DMS79 treated with DMSO at 0.1 percent for 48 hours (cell line): ENCODE results near the gene ECHDC3.
A peak's percentile ranks its signal among the peaks of the same experiment; 100 is the strongest.

Experiments
- DNase-seq: peaks from one replicate; lab custom pipeline; 2025; lab: John Stamatoyannopoulos, UW

ECHDC3 gene

GRCh38 chr10:11754173-11754572 is 12.0 kb downstream of the ECHDC3 start:
- no peak for DNase-seq

GRCh38 chr10:11754620-11755019 is 12.4 kb downstream of the ECHDC3 start:
- DNase-seq = no peak

DNA sequence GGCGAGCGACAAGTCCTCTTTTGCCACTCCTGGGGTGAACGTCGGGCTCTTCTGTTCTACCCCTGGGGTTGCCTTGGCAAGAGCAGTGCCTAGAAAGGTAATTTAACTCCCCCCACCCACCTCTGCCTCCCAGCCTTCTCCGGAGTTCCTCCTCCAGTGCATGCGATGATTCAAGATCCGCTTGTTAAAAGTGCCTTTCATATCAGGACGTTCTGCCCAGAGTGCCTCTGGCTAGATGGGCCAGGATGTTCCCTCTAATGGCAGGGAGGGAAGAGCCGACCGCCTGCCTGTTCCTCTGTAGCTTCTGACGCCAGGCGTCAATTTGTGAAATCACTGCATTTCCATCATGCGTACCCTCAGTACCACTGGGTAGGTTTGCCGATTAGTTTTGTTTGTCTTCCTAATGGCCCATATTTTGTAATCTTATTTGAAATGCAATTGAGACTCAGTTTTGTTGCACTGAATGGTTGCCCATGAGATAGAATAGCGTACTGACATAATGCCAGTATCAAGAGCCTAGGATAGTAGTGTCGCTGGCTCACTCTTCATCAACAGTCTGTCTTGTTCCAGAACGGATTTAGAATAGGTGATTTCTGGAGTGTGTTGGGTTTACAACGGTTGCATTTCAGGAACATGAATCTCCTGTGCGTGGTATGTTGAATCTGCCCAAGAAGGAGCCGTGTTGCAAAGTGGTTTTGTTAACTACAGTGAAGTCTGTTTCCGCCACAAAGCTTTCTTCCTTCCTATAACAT is 13.5 kb downstream of the ECHDC3 start:
- DNase-seq = no peak

DNA sequence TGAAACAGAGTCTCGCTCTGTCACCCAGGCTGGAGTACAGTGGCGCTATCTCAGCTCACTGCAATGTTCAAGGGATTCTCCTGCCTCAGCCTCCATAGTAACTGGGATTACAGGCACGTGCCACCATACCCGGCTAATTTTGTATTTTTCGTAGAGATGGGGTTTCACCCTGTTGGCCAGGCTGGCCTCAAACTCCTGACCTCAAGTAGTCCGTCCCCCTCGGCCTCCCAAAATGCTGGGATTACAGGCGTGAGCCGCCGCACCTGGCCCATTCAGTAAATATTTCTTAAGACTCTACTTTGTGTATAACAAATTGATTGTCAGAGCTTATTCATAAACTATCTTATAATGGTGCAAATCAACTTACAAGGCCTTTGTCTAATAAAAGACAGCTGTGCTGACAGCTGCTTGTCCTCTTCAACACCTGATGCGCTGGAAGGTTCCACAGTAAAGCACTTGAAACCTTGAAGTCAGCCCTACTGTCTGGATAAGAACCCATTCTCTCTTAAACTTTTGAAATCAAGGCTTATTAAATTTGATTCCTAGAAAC is 14.7 kb downstream of the ECHDC3 start:
- no peak for DNase-seq

- DNase-seq = peak; percentile 61
Observed at GRCh38 chr10:11757454-11757820, 15.3 kb downstream of the ECHDC3 start.

- peak; percentile 42 for DNase-seq
Observed at GRCh38 chr10:11757821-11758463, 15.8 kb downstream of the ECHDC3 start.

DNA sequence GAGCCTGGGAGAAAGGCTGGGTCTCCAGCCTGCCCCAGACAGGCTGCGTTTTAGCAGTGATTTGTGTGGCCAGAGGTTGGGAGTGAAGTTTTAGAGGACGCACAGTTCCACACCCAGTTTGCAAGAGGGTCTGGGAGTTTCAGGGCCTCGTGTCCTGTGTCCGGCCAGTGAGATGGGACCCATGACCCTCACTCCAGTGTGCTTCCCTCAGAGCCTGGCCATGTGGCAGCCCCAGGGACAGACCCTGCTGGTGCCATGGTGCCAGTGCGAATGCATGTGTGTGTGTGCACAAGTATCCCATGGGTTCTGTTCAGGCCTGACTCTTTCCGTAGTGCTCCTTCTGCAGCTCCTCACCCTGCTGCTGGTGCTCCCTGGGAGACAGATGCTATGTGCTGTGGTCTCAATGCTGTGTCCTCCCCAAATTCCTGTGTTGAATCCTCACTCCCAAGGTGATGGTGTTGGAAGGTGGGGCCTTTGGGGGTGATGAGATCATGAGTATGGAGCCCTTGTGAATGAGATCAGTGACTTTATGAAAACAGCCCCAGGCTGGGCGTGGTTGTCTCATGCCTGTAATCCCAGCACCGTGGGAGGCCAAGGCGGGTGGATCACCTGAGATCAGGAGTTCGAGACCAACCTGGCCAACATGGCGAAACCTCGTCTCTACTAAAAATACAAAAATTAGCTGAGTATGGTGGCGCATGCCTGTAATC is 16.5 kb downstream of the ECHDC3 start:
- no peak for DNase-seq

GRCh38 chr10:11759347-11759746 is 17.2 kb downstream of the ECHDC3 start:
- DNase-seq = no peak

DNA sequence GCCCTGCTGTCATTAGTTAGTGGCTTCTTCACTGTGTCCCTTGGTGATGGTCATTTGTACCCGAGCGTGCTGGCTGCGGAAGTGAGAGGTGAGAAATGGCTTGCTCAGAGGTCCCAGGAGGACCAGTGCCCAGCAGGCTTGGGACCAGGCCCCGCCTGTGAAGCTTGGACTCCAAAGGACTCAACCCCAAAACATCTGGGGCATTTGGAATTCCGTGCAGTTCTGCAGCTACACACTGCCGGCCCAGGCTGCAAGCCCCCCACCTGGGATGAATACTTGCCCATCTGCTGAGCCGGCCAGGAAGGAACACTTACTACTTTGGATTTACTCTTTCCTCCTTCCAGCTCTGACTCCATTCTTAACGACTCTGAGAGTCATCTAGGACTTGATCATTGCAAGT is 18.0 kb downstream of the ECHDC3 start:
- no peak for DNase-seq

- DNase-seq = no peak
Observed at GRCh38 chr10:11760861-11761260, 18.7 kb downstream of the ECHDC3 start.

GRCh38 chr10:11761431-11761830 is 19.2 kb downstream of the ECHDC3 start:
- no peak for DNase-seq

DNA sequence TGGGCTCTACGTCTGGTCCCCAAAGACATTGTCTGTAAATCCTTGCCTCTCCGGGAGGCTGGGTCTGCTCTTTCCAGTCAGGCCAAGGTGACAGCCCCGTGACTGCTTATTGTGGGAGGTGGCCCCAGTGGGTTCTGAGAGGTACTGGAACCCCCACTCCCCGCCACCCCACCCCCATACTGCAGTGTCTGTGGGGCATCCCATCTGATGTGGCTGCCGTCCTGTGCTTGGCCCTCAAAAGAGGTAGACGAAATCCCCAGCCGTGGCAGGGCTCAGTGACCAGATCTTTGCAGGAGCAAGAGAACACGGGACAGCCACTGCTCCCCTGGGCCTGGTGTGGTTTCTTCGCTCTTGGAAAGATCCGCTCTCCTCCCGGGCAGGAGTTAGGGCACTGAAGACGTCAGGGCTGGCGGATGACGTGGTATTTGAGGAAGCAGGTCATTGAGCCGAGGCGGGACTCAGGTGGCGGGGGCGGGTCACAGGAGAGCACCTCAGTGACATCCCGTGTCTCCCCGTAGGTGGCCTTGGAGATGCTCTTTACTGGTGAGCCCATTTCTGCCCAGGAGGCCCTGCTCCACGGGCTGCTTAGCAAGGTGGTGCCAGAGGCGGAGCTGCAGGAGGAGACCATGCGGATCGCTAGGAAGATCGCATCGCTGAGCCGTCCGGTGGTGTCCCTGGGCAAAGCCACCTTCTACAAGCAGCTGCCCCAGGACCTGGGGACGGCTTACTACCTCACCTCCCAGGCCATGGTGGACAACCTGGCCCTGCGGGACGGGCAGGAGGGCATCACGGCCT is 20.7 kb downstream of the ECHDC3 start:
- DNase-seq = no peak

- DNase-seq = no peak
Observed at GRCh38 chr10:11763501-11763861, 21.3 kb downstream of the ECHDC3 start.

GRCh38 chr10:11765141-11765540 is 23.0 kb downstream of the ECHDC3 start:
- no peak for DNase-seq

- peak; percentile 4 for DNase-seq
Observed at GRCh38 chr10:11772575-11773288, 30.6 kb downstream of the ECHDC3 start.

DNA sequence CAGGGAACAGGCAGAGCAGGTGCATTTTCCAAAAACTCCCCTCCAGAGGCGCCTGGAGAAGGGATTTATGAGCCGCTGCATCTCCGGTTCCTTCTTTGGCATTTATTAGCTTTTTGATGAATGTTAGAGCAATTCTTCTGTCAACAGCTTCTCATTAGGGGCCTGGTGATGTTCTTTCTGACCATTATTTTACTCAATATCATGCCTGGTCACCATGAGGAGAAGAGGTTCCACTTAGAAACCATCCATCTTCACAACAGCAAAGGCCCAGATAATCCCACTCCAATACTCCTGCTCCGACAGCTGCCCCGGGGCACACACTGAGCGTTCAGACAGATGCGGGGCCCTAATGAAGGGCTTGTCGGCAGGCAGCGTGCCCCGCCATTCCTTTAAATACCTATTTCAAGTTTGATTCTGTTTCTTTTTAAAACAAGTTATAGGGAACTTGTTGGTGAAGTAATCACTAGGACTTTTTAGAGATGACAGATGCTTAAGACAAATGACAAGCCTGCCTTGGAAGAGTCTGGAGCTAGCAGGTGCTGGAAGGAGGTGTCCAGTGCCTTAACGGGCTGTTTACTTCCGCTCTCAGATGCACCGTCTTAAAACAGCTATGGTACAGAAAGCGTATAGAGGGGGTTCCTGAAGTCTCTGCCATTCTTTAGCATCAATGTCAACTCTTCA is 31.7 kb downstream of the ECHDC3 start:
- DNase-seq = peak; percentile 71

GRCh38 chr10:11775412-11775811 is 33.2 kb downstream of the ECHDC3 start:
- no peak for DNase-seq

DNA sequence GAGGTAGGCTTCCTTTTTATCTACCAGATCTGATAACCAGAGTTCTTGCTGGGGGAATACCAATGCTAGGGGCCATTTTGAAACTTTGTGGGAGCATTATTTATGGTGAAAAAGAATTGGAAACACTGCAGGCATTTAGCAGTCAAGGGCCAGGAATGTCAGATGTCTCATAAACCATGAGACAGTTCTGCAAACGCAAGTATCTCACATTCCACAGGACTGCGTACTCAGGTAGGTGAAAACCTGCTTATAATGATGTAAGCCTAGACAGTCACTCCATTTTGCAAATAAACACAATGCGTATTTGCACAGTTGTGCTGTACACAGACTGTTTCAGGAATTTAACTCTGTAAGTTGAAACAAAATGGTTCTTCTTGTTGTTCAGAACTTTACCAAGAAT is 33.9 kb downstream of the ECHDC3 start:
- no peak for DNase-seq

GRCh38 chr10:11781114-11781513 is 38.9 kb downstream of the ECHDC3 start:
- DNase-seq = no peak

DNA sequence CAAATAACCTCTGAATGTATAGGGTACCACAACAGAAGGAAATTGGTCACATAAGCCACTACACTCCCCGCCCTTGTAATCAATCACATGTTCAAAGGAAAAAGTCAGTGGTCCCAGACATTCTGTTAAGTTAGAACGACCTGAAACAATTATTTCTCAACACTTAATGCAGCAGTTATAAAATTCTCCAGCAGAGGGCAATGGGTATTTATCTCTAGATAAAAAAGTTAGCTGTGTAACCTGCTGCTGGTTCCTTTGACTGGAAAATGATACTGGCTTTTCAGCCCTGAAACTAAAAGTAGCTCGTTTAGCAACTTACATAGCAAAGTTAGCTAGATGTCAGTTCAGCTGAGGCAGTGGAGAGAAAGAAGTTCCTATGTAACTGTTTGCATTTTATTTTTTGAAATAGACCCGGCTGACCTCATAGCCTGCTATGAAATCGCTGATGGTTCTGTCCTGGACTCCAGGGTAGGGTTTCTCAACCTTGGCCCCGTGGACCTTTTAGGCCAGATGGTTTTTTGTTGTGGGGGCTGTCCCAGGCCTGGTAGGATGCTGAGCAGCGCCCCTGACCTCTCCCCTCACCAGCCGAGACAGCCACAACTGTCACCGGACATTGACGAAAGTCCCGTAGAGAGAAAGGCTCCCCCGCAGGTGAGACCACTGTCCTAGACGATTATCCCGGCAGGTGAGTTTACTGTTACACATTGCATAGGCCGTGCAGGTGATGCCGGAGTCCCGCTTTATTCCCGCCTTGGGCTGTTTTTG is 40.8 kb downstream of the ECHDC3 start:
- DNase-seq = peak; percentile 34
